ENCODE measurements around the gene GLRX5. TPM values are rescaled to one million over a fixed set of nuclear protein-coding genes. Genes with fewer than 3 reads are reported as not detected.
"Not testable (repeated sequence)": the region's sequence is repeated elsewhere in the genome, so short reads cannot be mapped to it uniquely, and the experiment has no call there.

The GLRX5 gene
- total RNA-seq, 2 donors from 2014 or later = 14.8 to 17.7 TPM

DNA sequence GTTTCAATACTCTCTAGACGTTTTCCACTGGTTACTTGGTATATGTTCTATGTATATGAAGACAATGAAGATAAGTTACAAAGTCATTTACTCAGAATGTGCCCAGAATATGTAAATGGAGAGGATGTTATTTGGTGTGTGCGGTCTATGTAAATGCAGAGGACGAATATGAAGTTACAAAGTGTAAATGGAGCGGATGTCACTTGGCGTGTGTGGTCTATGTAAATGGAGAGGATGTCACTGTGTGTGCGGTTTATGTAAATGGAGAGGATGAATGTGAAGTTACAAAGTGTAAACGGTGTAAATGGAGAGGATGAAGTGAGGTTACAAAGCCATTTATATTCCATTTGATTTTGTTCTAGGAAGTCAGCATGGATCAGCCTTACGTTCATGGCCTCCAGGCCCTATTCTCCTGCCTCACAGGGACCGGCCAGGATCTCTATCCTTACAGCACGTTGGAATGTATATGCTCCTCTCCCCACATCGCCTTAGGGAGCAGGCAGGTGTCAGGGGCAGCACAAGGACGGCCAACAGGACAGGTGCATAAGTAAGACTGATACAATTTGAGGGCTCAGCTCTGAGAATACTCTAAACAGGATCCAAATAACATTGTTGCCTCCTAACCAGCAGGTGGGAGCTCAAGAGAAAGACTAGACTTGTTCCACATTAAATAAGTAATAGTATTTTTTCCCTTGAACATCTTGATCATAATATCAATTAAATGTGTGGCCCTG, 42.4 kb downstream of the GLRX5 start:
- H3K4me3 Mint-ChIP-seq = peak overlapping the region; percentile 37
- ATAC-seq (peak; percentile 71), DNase-seq (no peak)
- H3K4me1 Mint-ChIP-seq = peaks cover 3% of the 10 kb centered on the region
- no peak overlapping the region for H3K27ac Mint-ChIP-seq
- peaks cover 57% of the 10 kb centered on the region for H3K27me3 Mint-ChIP-seq
- H3K9me3 ChIP-seq (ENCODE audit: control insufficient read depth, low read length, poor library complexity, severe bottlenecking) = no peaks in the 10 kb centered on the region
- H3K36me3 Mint-ChIP-seq (ENCODE audit: low read depth) = no peaks in the 10 kb centered on the region

DNA sequence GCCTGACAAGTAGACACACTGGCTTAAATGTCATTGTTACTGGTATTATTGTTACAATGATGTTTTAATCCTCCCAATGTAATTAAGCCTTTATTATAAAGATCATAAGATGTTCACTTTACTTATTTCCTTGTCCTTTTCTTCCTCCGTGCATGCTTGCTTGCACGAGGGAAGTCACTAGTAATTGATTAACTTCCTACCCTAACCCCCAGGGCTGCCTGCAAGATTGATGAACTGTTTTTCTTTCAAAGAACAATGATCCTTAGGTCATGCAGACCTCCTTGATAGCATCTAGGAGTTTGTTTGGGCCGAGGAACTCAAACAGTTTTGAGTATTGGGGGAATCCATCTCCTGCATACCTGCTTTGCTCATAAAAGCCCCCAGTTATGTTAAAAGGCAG, 43.0 kb downstream of the GLRX5 start:
- Mint-ChIP-seq H3K4me3 (no peak overlapping the region), H3K27ac (no peak overlapping the region), H3K36me3 (ENCODE audit: low read depth) (no peaks in the 10 kb centered on the region), H3K4me1 (peaks cover 3% of the 10 kb centered on the region), H3K27me3 (peaks cover 51% of the 10 kb centered on the region)
- ATAC-seq (no peak), DNase-seq (no peak)
- H3K9me3 ChIP-seq (ENCODE audit: control insufficient read depth, low read length, poor library complexity, severe bottlenecking) = no peaks in the 10 kb centered on the region

DNA sequence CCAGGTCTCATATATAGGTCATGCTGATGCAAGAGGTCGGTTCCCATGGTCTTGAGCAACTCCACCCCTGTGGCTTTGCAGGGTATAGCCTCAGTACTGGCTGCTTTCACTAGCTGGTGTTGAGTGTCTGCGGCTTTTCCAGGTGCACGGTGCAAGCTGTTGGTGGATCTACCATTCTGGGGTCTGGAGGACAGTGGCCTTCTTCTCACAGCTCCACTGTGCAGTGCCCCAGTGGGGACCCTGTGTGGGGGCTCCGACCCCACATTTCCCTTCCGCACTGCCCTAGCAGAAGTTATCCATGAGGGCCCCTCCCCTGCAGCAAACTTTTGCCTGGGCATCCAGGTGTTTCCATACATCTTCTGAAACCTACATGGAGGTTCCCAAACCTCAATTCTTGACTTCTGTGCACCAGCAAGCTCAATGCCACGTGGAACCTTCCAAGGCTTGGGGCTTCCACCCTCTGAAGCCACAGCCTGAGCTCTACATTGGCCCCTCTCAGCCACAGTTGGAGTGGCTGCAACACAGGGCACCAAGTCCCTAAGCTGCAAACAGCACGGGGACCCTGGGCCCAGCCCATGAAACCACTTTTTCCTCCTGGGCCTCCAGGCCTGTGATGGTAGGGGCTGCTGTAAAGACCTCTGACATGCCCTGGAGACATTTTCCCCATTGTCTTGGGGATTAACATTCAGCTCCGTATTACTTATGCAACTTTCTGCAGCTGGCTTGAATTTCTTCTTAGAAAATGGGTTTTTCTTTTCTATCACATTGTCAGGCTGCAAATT, 49.2 kb downstream of the GLRX5 start:
- not testable (repeated sequence) for H3K27ac Mint-ChIP-seq; H3K4me3 Mint-ChIP-seq; H3K4me1 Mint-ChIP-seq; H3K9me3 ChIP-seq (ENCODE audit: control insufficient read depth, low read length, poor library complexity, severe bottlenecking); H3K36me3 Mint-ChIP-seq (ENCODE audit: low read depth); ATAC-seq; DNase-seq
- H3K27me3 Mint-ChIP-seq = peaks cover 31% of the 10 kb centered on the region

DNA sequence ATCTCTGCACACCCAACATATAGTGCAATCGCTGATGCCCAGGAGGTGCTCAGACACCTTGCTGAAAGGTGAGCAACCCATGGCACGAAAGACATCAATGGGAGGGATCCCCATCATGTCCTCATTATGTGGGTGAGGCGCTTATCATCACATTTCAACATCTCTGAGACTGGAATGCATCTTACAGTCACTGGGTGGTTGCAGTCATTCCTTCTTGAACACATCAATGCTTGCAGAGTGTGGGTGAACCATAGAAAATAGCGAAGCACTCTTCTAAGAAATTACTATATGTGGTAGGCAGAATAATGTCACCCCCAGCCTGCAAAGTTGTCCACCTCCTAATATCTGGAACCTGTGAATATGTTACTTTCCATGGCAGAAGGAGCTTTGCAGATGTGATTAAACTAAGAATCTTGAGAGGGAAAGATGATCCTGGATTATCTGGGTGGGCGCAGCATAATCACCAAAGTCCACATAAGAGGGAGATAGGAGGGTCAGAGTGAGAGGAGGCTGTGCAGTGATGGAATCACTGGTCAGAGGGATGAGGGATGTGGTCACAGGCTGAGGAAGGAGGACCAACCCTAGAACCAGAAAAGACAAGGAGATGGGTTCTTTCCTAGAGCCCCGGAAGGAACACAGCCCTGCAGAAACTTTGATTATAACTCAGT, 51.2 kb downstream of the GLRX5 start:
- no peak overlapping the region for H3K4me3 Mint-ChIP-seq
- peaks cover 8% of the 10 kb centered on the region for H3K36me3 Mint-ChIP-seq (ENCODE audit: low read depth)
- peaks cover 3% of the 10 kb centered on the region for H3K4me1 Mint-ChIP-seq
- H3K27me3 Mint-ChIP-seq = peaks cover 22% of the 10 kb centered on the region
- DNase-seq = no peak
- H3K27ac Mint-ChIP-seq = no peak overlapping the region
- no peak for ATAC-seq
- H3K9me3 ChIP-seq (ENCODE audit: control insufficient read depth, low read length, poor library complexity, severe bottlenecking) = no peaks in the 10 kb centered on the region

DNA sequence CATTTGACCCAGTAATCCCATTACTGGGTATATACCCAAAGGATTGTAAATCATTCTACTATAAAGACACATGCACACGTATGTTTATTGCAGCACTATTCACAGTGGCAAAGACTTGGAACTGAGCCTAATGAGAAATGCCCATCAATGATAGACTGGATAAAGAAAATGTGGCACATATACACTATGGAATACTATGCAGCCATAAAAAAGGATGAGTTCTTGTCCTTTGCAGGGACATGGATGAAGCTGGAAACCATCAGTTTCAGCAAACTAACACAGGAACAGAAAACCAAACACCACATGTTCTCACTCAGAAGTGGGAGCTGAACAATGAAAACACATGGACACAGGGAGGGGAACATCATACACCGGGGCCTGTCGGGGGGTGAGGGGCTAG, 56.3 kb downstream of the GLRX5 start:
- not testable (repeated sequence) for ATAC-seq; H3K36me3 Mint-ChIP-seq (ENCODE audit: low read depth); H3K27ac Mint-ChIP-seq; DNase-seq; H3K9me3 ChIP-seq (ENCODE audit: control insufficient read depth, low read length, poor library complexity, severe bottlenecking); H3K4me3 Mint-ChIP-seq; H3K4me1 Mint-ChIP-seq
- peaks cover 17% of the 10 kb centered on the region for H3K27me3 Mint-ChIP-seq

Other genes with a start within 250 kb of the GLRX5 start
- 1 to 10 TPM in 1 of 2 donors, under 1 TPM in 1; 0.26 to 1.3 TPM for gene CLMN, start 215.1 kb upstream of the GLRX5 start, total RNA-seq
- gene SYNE3, start 18.4 kb upstream of the GLRX5 start, total RNA-seq = 10 to 100 TPM; 59.6 to 64.8 TPM
- gene TCL1B, start 151.4 kb downstream of the GLRX5 start, total RNA-seq = not detected
- 1 to 10 TPM in 1 of 2 donors, not detected in 1; 5.4 TPM for gene TCL1A, start 179.1 kb downstream of the GLRX5 start, total RNA-seq

Measured in T-helper 17 cell (primary cell).